Large intestine (tissue), 3 donors: ENCODE results near the gene CHST11. TPM values are rescaled to one million over a fixed set of nuclear protein-coding genes. Genes with fewer than 3 reads are reported as not detected.
"Not testable (repeated sequence)": the region's sequence is repeated elsewhere in the genome, so short reads cannot be mapped to it uniquely, and the experiment has no call there.

Experiments used
- DNase-seq, 2 donors: peaks; one replicate each; pipeline versions ENCODE4 v3.0.0 to v3.0.0-alpha.2; 2013
- H3K27ac ChIP-seq: one replicate; pipeline ENCODE4 v1.5.1; 2013; ENCODE audit warnings: low read length
- H3K27me3 ChIP-seq: 2 replicates; pipeline ENCODE4 v1.6.1; 2013; ENCODE audit warnings: low read length; ENCODE audit not compliant: control insufficient read depth, insufficient read depth
- H3K36me3 ChIP-seq: 2 replicates; pipeline ENCODE4 v1.6.1; 2013; ENCODE audit warnings: low read length; ENCODE audit not compliant: control insufficient read depth, insufficient read depth
- H3K4me1 ChIP-seq: one replicate; pipeline ENCODE4 v1.6.1; 2013; ENCODE audit warnings: low read length; ENCODE audit not compliant: control insufficient read depth, insufficient read depth
- H3K4me3 ChIP-seq: one replicate; pipeline ENCODE4 v1.5.1; 2013; ENCODE audit warnings: low read length
- H3K9me3 ChIP-seq: one replicate; pipeline ENCODE4 v1.6.1; 2013; ENCODE audit warnings: mild to moderate bottlenecking, low read depth, low read length, moderate library complexity; ENCODE audit not compliant: control insufficient read depth
- WGBS: methylation state at CpG from one replicate; pipeline ENCODE4 v1.1.5; 2013; ENCODE audit warnings: low lambda C conversion rate; ENCODE audit not compliant: insufficient coverage; 5-methylcytosine and 5-hydroxymethylcytosine counted together
- polyA plus RNA-seq: library from polyadenylated mRNA; unstranded; fragments of 120-200 nt; gene quantifications from one replicate; pipeline ENCODE4 v1.2.1, GENCODE V29; 2013

Gene CHST11
- polyA plus RNA-seq, 1 donor = 5.9 TPM

DNA sequence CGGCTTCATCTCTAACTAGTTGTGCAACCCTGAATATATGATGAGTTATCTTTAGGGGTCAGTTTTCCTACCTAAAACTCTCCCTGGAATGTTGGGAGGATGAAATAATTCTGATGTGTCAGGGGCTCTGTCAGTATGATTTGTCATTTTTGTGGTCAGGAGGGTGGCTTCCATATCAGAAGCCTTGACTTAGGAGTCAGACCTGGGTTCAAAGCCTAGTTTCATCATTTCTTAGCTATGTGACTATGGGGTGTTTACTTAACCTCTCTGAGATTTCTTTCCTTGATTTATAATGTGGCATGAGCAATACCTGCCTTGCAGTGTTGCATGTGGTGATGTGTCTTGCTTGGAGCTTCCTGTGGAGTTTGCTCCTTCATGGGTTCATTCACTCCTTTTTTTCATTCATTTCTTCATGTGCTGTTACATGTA is 146.8 kb downstream of the CHST11 start:
- DNase-seq = no peak
- Histone ChIP-seq H3K27me3 (no peaks in the 10 kb centered on the region), H3K9me3 (no peaks in the 10 kb centered on the region), H3K27ac (no peak overlapping the region), H3K4me3 (no peak overlapping the region), H3K36me3 (no peaks in the 10 kb centered on the region), H3K4me1 (no peaks in the 10 kb centered on the region)
- WGBS = 100% methylated on average over 1 of the region's 1 CpG

DNA sequence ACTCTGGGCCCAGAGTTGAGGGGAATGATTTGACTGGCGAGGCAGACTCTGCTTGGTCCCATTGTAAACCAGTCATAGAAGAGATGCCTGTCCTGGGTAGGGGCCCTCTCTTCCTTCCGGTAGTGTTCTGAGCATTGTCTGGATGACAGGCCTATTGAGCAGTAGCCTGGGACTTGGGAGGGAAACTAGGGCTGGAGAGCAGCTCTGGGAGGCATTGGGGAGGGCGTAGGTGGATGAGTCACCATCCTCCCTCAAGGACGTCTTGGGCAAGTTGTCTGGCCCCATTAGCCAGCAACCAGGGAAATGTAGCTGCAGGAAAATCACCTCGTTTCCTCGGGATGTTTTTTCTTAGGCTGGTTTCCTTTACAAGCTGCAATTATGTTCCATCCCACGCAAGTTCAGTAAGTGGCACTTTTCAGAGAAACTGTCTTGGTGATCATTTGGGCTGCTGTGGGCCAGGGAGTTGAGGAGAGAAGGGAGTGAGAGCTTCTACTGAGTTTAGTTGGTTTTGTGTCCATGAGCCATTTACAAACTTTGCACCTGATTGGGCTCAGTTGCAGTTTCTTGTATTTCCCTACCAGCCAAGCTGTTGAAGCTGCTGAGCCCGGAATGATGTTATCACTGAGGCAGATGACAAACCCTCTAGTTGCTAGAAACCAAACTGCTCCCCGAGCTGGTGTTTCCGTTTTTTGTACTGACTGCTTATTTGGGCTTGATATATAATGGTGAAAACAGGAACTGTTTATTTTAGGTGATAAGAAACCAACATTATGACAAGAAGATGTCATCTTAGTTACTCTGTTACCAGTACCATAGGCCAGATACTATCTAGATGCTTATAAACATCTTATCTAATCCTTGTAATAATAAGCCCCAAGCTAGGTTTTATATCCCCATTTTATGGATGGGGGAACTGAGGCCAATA is 147.6 kb downstream of the CHST11 start:
- no peak overlapping the region for H3K27ac ChIP-seq
- H3K4me1 ChIP-seq = no peaks in the 10 kb centered on the region
- no peak overlapping the region for H3K4me3 ChIP-seq
- H3K27me3 ChIP-seq = no peaks in the 10 kb centered on the region
- H3K36me3 ChIP-seq = no peaks in the 10 kb centered on the region
- H3K9me3 ChIP-seq = no peaks in the 10 kb centered on the region
- no peak for DNase-seq
- no CpG with 5 or more reads among the region's 10 CpGs for WGBS

DNA sequence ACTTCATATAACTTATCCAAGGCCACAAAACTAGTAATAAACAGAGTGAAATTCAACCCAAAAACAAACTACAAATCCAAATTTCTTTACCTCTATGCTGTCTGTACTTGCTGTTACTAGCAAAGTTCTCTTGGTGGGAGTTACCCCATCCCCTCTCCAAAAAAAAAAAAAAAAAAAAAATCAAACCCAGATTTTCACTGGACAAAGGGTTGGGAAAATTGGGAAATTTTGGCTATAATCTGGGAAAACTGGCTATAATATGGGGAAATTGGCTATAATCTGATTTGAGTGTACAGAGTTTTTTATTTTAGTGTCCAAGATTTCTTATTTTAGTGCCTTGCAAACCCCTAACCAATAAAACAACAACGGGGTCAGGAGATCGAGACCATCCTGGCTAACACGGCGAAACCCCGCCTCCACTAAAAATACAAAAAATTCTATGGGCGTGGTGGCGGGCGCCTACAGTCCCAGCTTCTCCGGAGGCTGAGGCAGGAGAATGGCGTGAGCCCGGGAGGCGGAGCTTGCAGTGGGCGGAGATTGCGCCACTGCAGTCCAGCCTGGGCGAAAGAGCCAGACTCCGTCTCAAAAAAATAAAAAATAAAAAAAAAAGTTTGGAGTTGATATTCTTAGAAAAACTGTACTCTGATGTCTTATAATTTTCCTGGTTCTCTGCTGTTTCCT is 148.4 kb downstream of the CHST11 start:
- no peak for DNase-seq
- WGBS = 93% methylated on average over 8 of the region's 16 CpGs
- no peaks in the 10 kb centered on the region for H3K4me1 ChIP-seq
- no peaks in the 10 kb centered on the region for H3K36me3 ChIP-seq
- H3K9me3 ChIP-seq = no peaks in the 10 kb centered on the region
- H3K27ac ChIP-seq = no peak overlapping the region
- H3K27me3 ChIP-seq = no peaks in the 10 kb centered on the region
- no peak overlapping the region for H3K4me3 ChIP-seq

DNA sequence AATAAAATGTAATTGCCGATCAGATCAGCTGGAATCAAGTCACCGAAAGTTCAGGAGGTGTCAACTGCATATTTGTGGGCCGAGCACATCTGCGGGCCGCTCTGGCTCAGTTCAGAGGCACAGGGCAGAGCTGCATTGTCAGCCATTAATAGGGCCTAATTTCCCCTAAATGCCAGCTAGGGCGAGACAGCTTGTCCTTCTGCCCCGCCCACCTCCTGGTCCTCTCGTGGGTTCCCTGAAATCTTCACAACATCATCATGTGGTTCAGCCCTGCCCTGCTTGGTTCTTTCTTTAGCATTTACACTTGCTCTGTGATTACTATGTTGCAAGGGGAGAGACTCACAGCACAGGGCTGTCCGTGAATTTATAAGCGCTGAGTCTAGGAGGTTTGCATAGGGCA is 148.9 kb downstream of the CHST11 start:
- no peak overlapping the region for H3K27ac ChIP-seq
- no peaks in the 10 kb centered on the region for H3K27me3 ChIP-seq
- H3K36me3 ChIP-seq = no peaks in the 10 kb centered on the region
- no peak overlapping the region for H3K4me3 ChIP-seq
- WGBS = no CpG with 5 or more reads among the region's 10 CpGs
- no peaks in the 10 kb centered on the region for H3K9me3 ChIP-seq
- no peaks in the 10 kb centered on the region for H3K4me1 ChIP-seq
- DNase-seq = no peak

- H3K36me3 ChIP-seq = no peaks in the 10 kb centered on the region
- H3K9me3 ChIP-seq = no peaks in the 10 kb centered on the region
- H3K4me1 ChIP-seq = no peaks in the 10 kb centered on the region
- no CpG with 5 or more reads among the region's 4 CpGs for whole genome bisulfite sequencing
- H3K4me3 ChIP-seq = no peak overlapping the region
- no peak overlapping the region for H3K27ac ChIP-seq
- no peaks in the 10 kb centered on the region for H3K27me3 ChIP-seq
- DNase-seq = peak in 1 of 2 donors; percentile 28
Measured at GRCh38 chr12:104608998-104609397, 152.2 kb downstream of the CHST11 start.

- H3K36me3 ChIP-seq = no peaks in the 10 kb centered on the region
- H3K9me3 ChIP-seq = no peaks in the 10 kb centered on the region
- H3K27ac ChIP-seq = no peak overlapping the region
- H3K4me3 ChIP-seq = no peak overlapping the region
- H3K4me1 ChIP-seq = no peaks in the 10 kb centered on the region
- no peaks in the 10 kb centered on the region for H3K27me3 ChIP-seq
- DNase-seq = no peak
Measured at GRCh38 chr12:104609445-104609844, 152.7 kb downstream of the CHST11 start.

DNA sequence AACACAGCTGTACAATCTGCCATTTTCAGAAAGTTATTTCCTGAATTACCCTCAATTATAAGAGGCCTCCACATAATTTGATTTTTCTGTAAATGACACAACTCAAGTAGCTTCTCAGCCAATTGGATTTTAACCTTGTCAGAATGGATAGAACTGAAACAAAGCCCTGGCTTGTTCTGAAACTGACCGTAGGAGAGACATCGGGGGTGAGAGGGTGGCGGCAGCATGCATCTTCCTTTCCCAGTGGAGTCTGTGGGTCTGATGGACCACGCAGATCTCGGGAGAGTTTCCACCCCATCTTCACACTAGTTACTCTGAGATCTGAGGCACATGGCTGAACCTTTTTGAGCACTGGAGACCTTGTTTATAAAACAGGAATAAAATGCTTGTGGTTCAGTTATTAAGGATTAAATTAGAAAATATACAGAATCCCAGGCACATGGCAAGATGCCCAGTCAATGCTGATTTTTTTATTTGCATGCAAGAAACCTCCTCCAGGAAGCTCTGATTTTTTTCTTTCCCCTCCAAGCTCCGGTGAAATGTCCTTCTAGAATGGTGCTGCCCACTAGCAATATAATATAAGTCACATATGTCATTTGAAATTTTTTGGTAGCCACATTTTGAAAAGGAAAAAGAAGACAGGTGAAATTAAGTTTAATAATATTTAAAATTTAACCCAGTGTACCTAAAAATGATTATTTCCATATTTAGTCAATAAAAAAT is 153.9 kb downstream of the CHST11 start:
- Histone ChIP-seq H3K4me3 (no peak overlapping the region), H3K27ac (no peak overlapping the region), H3K27me3 (no peaks in the 10 kb centered on the region), H3K36me3 (no peaks in the 10 kb centered on the region), H3K9me3 (no peaks in the 10 kb centered on the region), H3K4me1 (no peaks in the 10 kb centered on the region)
- no CpG with 5 or more reads among the region's 6 CpGs for WGBS
- DNase-seq = no peak

- Histone ChIP-seq H3K4me1 (no peaks in the 10 kb centered on the region), H3K27me3 (no peaks in the 10 kb centered on the region), H3K4me3 (no peak overlapping the region), H3K9me3 (no peaks in the 10 kb centered on the region), H3K27ac (no peak overlapping the region), H3K36me3 (no peaks in the 10 kb centered on the region)
- DNase-seq = no peak
- WGBS = 80% methylated on average over 1 of the region's 12 CpGs
Measured at GRCh38 chr12:104611671-104612070, 154.9 kb downstream of the CHST11 start.

DNA sequence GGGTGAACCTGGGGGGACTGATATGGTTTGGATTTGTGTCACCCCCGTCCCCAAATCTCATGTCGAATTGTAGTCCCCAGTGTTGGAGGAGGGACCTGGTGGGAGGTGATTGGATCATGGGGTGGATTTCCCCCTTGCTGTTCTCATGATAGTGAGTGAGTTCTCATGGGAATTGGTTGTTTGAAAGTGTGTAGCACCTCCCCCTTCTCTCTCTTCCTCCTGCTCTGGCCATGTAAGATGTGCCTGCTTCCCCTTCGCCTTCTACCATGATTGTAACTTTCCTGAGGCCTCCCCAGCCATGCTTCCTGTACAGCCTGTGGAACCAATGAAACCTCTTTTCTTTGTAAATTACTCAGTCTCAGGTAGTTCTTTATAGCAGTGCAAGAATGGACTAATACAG is 156.6 kb downstream of the CHST11 start:
- not testable (repeated sequence) for H3K36me3 ChIP-seq, H3K4me3 ChIP-seq, DNase-seq, H3K27ac ChIP-seq, H3K4me1 ChIP-seq, H3K9me3 ChIP-seq, H3K27me3 ChIP-seq
- no CpG with 5 or more reads among the region's 3 CpGs for WGBS

DNA sequence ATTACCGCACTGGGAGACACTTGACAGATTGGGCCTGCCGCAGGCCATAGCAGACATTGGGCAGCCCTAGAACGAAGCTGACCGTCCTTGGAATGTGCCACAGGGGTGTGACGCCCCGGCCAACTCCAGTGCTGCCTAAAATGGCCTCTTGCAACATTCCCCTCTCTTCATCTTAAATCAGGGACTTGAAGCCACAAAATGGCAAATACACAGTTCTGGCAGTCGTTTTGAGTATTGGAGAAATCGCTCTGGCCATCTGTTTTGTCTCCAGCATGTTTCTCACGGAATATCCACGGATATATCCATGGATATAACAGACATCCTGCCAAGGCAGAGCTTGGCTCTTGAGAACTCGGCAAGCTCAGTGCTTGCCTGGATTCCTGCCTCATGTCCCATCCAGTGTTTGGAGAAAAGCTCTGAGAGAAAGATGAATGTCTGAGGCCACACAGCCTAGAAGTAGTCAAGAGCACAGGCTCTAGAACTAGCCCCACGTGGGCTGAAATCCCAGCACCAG is 158.4 kb downstream of the CHST11 start:
- no peaks in the 10 kb centered on the region for H3K9me3 ChIP-seq

More for the DNA sequence above, 158.4 kb downstream of the CHST11 start:
- DNase-seq = peak; percentile 32
- Histone ChIP-seq H3K36me3 (no peaks in the 10 kb centered on the region), H3K4me1 (no peaks in the 10 kb centered on the region), H3K27ac (no peak overlapping the region), H3K27me3 (no peaks in the 10 kb centered on the region), H3K4me3 (no peak overlapping the region)
- WGBS = no CpG with 5 or more reads among the region's 12 CpGs
